Naive thymus-derived CD4-positive, alpha-beta T cell (primary cell): ENCODE measurements around the gene MUCL3. TPM values are rescaled to one million over a fixed set of nuclear protein-coding genes. Genes with fewer than 3 reads are reported as not detected.
"Not testable (repeated sequence)": the region's sequence is repeated elsewhere in the genome, so short reads cannot be mapped to it uniquely, and the experiment has no call there.

Source experiments
- ATAC-seq: fragments of 150-1000 bp; cut with Tn5 transposase; 2 replicates; pipeline ENCODE4 v1.10.0; 2021; ENCODE audit warnings: mild to moderate bottlenecking, moderate library complexity
- CTCF ChIA-PET: fragments of 350-600 bp; sonication (Branson Sonifier 250); formaldehyde crosslinking; loops from one replicate; lab custom pipeline; 2021; ENCODE audit warnings: antibody characterized with exemption; lab: Charles Lee
- POLR2A ChIA-PET: fragments of 350-600 bp; sonication (Branson Sonifier 250); formaldehyde crosslinking; loops from one replicate; lab custom pipeline; 2021; ENCODE audit warnings: antibody characterized with exemption, inconsistent platforms; lab: Charles Lee
- DNase-seq, 9 donors: peaks; one replicate each; pipeline versions ENCODE4 v3.0.0 to v3.0.0-alpha.2; 2020 to 2022; ENCODE audit warnings: mixed read lengths in 1 of 9
- H3K27ac ChIP-seq: one replicate; pipeline ENCODE4 v1.7.0; 2013; ENCODE audit warnings: mild to moderate bottlenecking, low read depth, low read length, moderate library complexity
- H3K27me3 ChIP-seq, 2 donors: one replicate each; pipeline ENCODE4 v1.7.0; 2013; ENCODE audit warnings: low read length in 2 of 2, mild to moderate bottlenecking in 2 of 2, moderate library complexity in 2 of 2; ENCODE audit not compliant: control insufficient read depth in 2 of 2, insufficient read depth in 2 of 2
- H3K36me3 ChIP-seq, 3 experiments: 1 replicate in 2 of 3; 2 replicates in 1 of 3; pipeline ENCODE4 v1.7.0; 2013; ENCODE audit warnings: low read length in 3 of 3, mild to moderate bottlenecking in 3 of 3, moderate library complexity in 1 of 3; ENCODE audit not compliant: insufficient read depth in 3 of 3, control insufficient read depth in 2 of 3
- H3K4me1 ChIP-seq, 2 donors: one replicate each; pipeline ENCODE4 v1.7.0; 2013; ENCODE audit warnings: low read length in 2 of 2, mild to moderate bottlenecking in 2 of 2, moderate library complexity in 1 of 2; ENCODE audit not compliant: control insufficient read depth in 2 of 2, insufficient read depth in 2 of 2
- H3K4me3 ChIP-seq: 2 replicates; pipeline ENCODE4 v1.7.0; 2013; ENCODE audit warnings: mild to moderate bottlenecking, low read length
- H3K9me3 ChIP-seq, 3 experiments: 1 replicate in 2 of 3; 2 replicates in 1 of 3; pipeline ENCODE4 v1.7.0; 2013; ENCODE audit warnings: low read length in 3 of 3; ENCODE audit not compliant: control insufficient read depth in 2 of 3
- H3K27ac Mint-ChIP-seq, 9 donors: one replicate each; pipeline ENCODE4 v1.8.0; 2020 to 2022; ENCODE audit warnings: mixed read lengths in 9 of 9, mild to moderate bottlenecking in 8 of 9, moderate library complexity in 5 of 9, inconsistent platforms in 2 of 9
- H3K27me3 Mint-ChIP-seq, 5 donors: one replicate each; pipeline ENCODE4 v1.8.0; 2021 to 2022; ENCODE audit warnings: mixed read lengths in 5 of 5, mild to moderate bottlenecking in 1 of 5
- H3K36me3 Mint-ChIP-seq, 5 donors: one replicate each; pipeline ENCODE4 v1.8.0; 2020 to 2022; ENCODE audit warnings: mixed read lengths in 5 of 5, mild to moderate bottlenecking in 3 of 5, inconsistent platforms in 1 of 5
- H3K4me1 Mint-ChIP-seq, 7 donors: one replicate each; pipeline ENCODE4 v1.8.0; 2020 to 2022; ENCODE audit warnings: mixed read lengths in 7 of 7, mild to moderate bottlenecking in 3 of 7, inconsistent platforms in 1 of 7
- H3K4me3 Mint-ChIP-seq, 10 donors: one replicate each; pipeline ENCODE4 v1.8.0; 2020 to 2022; ENCODE audit warnings: mild to moderate bottlenecking in 10 of 10, mixed read lengths in 10 of 10, moderate library complexity in 6 of 10, inconsistent platforms in 2 of 10
- H3K9me3 Mint-ChIP-seq, 11 donors: one replicate each; pipeline ENCODE4 v1.8.0; 2020 to 2022; ENCODE audit warnings: mixed read lengths in 11 of 11, mild to moderate bottlenecking in 4 of 11, inconsistent platforms in 1 of 11, moderate library complexity in 1 of 11
- intact Hi-C, 2 donors: fragments of 100-400 bp; cut with micrococcal nuclease; formaldehyde crosslinking; loops; one replicate each; pipeline ENCODE4 v1.15.1; 2023
- polyA plus RNA-seq, 2 donors: library from polyadenylated mRNA; unstranded; fragments of 300-500 nt; fragmentation: Illumina TruSeq; gene quantifications; one replicate each; pipeline ENCODE4 v1.2.3, GENCODE V29; 2021
- total RNA-seq, 6 experiments: library from RNA in 5 of 6; stranded (reverse) in 5 of 6; gene quantifications; 1 replicate in 5 of 6; 2 replicates in 1 of 6; pipeline ENCODE4 v1.2.3 and lab custom pipeline; 2021 to 2026

Gene MUCL3
- total and polyA plus RNA-seq, 7 experiments from 2014 or later = not detected

DNA sequence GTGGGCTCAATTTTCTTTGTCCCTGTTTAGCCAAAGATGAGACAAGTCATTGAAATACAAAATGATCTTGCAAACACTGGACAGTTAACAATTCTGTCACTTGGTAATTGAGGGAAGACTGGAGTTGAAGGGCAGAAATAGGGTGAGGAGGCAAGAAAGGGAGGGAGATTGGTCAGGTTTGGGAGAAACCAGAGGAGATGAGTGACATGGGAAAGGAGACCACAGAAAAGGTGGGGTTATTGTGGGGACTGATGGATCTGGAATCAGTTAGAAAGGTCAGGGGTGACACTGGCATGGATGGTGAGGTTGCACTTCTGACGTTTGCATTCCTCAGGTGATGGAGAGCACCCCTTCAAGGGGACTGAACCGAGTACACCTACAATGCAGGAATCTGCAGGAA lies 32.1 kb upstream of the MUCL3 start:
- ChIA-PET POLR2A (no interaction called here), CTCF (interaction anchor here (1.5 to 1.6 kb wide), 2 partner anchors 24 to 179 kb away, joined by 3 read pairs; no protein-coding TSS in a partner anchor)
- Histone ChIP-seq H3K4me1 (peaks cover 9 to 16% of the 10 kb centered on the region in 2 donors), H3K9me3 (no peaks in the 10 kb centered on the region), H3K27me3 (no peaks in the 10 kb centered on the region), H3K36me3 (peaks cover 0 to 15% (median 0%) of the 10 kb centered on the region in 3 experiments), H3K4me3 (peak overlapping the region; percentile 90), H3K27ac (peak overlapping the region; percentile 78)
- peak overlapping the region; percentile 95 to 100 (median 99) for H3K4me3 Mint-ChIP-seq
- peak overlapping the region in 7 of 9 donors; percentile 72 to 95 (median 86) for H3K27ac Mint-ChIP-seq
- peaks cover 15 to 40% (median 27%) of the 10 kb centered on the region in 7 donors for H3K4me1 Mint-ChIP-seq
- intact Hi-C loops = loop anchor here (1.0 to 5.0 kb wide), 6 partner anchors 47 to 351 kb away; partner anchors contain the start of genes MRPS18B (in 2 of the 2), PPP1R10 (in 2 of the 2), GNL1 (in 1 of the 2) and MDC1 (in 1 of the 2)
- no peak for DNase-seq
- H3K9me3 Mint-ChIP-seq = no peaks in the 10 kb centered on the region
- no peak for ATAC-seq
- H3K36me3 Mint-ChIP-seq = peaks cover 0 to 20% (median 10%) of the 10 kb centered on the region in 5 donors
- no peaks in the 10 kb centered on the region for H3K27me3 Mint-ChIP-seq

GRCh38 chr6:30910473-30910872 lies 30.3 kb upstream of the MUCL3 start:
- ChIA-PET CTCF (interaction anchor here (0.6 to 1.6 kb wide), 2 partner anchors 25 to 101 kb away, joined by 3 to 5 read pairs; no protein-coding TSS in a partner anchor), POLR2A (interaction anchor here (0.7 kb wide), 1 partner anchor 26 kb away, joined by 3 read pairs; the partner anchor contains the start of gene DDR1)
- H3K27ac Mint-ChIP-seq, H3K9me3 ChIP-seq, intact Hi-C loops, H3K9me3 Mint-ChIP-seq, H3K27me3 ChIP-seq, H3K27me3 Mint-ChIP-seq, DNase-seq, ATAC-seq, H3K4me3 ChIP-seq, H3K27ac ChIP-seq: not testable (repeated sequence)
- Mint-ChIP-seq H3K36me3 (peaks cover 0 to 20% (median 10%) of the 10 kb centered on the region in 5 donors), H3K4me3 (peak overlapping the region in 3 of 10 donors; percentile 19 to 61 (median 57)), H3K4me1 (peaks cover 26 to 54% (median 39%) of the 10 kb centered on the region in 7 donors)
- H3K36me3 ChIP-seq = peaks cover 0 to 15% (median 0%) of the 10 kb centered on the region in 3 experiments
- H3K4me1 ChIP-seq = peaks cover 20 to 25% of the 10 kb centered on the region in 2 donors

DNA sequence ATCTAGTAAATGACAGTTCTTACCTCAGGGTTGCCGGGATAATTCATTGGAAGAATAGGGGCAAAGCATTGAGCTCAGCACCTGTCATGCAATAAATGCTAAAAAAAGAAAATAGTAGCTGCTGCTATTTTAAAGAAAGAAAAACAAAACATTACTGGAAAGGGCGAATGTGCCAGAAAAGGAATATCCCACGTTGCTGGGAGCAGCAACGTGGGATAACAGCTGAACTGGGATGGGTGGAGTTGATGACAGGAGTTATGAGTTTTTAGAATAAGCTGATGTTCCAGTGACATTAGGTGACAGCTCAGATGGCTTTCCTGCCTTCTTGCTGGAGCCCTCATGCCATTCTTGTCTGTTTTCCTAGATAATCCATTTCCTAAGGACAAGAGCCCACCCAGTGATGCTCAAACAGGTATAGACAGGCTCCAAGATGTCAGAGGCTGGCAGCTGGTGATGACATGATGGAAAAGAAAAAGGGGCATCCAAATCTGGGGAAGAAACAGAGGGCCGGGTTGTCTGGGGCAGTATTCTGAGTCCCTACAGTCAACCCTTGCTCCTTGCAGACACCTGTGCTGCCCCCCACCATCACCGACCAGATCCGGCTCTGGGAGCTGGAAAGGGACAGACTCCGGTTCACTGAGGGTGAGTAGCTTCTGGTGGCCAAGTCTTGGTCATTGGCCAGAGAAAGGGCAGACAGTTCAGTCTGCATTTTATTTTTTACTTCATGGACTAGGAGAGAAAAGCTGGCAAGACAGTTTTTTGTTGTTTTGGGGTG lies 27.8 kb upstream of the MUCL3 start:
- peak overlapping the region; percentile 78 for H3K27ac ChIP-seq
- no peaks in the 10 kb centered on the region for H3K27me3 ChIP-seq
- H3K4me3 Mint-ChIP-seq = peak overlapping the region; percentile 87 to 96 (median 92)
- peaks cover 0 to 31% (median 13%) of the 10 kb centered on the region in 5 donors for H3K36me3 Mint-ChIP-seq
- ATAC-seq (no peak), DNase-seq (no peak)
- no peaks in the 10 kb centered on the region for H3K9me3 ChIP-seq
- ChIA-PET CTCF (interaction anchor here (0.5 to 4.1 kb wide), 9 partner anchors 9 to 835 kb away, joined by 3 to 28 read pairs (median 4); no protein-coding TSS in a partner anchor), POLR2A (interaction anchor here (1.2 to 2.0 kb wide), 6 partner anchors 23 to 181 kb away, joined by 3 to 9 read pairs (median 5); no protein-coding TSS in a partner anchor)
- peaks cover 0 to 30% (median 0%) of the 10 kb centered on the region in 3 experiments for H3K36me3 ChIP-seq
- intact Hi-C loops = no loop called here
- no peaks in the 10 kb centered on the region for H3K9me3 Mint-ChIP-seq
- H3K4me1 Mint-ChIP-seq = peaks cover 34 to 64% (median 52%) of the 10 kb centered on the region in 7 donors
- H3K4me3 ChIP-seq = peak overlapping the region; percentile 64
- no peaks in the 10 kb centered on the region for H3K27me3 Mint-ChIP-seq
- H3K27ac Mint-ChIP-seq = peak overlapping the region in 8 of 9 donors; percentile 39 to 88 (median 76)
- H3K4me1 ChIP-seq = peaks cover 20 to 25% of the 10 kb centered on the region in 2 donors

GRCh38 chr6:30913721-30914075 lies 27.1 kb upstream of the MUCL3 start:
- peaks cover 0 to 36% (median 0%) of the 10 kb centered on the region in 3 experiments for H3K36me3 ChIP-seq
- peaks cover 6 to 38% (median 13%) of the 10 kb centered on the region in 5 donors for H3K36me3 Mint-ChIP-seq

GRCh38 chr6:30914076-30914853 lies 26.5 kb upstream of the MUCL3 start, which contains the start of gene VARS2:
VARS2 (plus strand) TSS chr6:30914238; CDS start chr6:30914837, 599 bp downstream.
- Mint-ChIP-seq H3K9me3 (no peaks in the 10 kb centered on the region), H3K27me3 (no peaks in the 10 kb centered on the region), H3K4me3 (peak within 1 kb of the TSS; percentile 87 to 96 (median 92)), H3K4me1 (peaks cover 20 to 51% (median 40%) of the 10 kb centered on the region in 7 donors), H3K36me3 (peaks cover 9 to 42% (median 13%) of the 10 kb centered on the region in 5 donors), H3K27ac (peak within 1 kb of the TSS; percentile 81 to 93 (median 88))
- ChIA-PET CTCF (interaction anchor here (0.6 to 4.1 kb wide), 12 partner anchors 35 to 182 kb away, joined by 3 to 28 read pairs (median 3); no protein-coding TSS in a partner anchor), POLR2A (interaction anchor here (0.7 to 2.0 kb wide), 9 partner anchors 11 to 420 kb away, joined by 3 to 9 read pairs (median 5); no protein-coding TSS in a partner anchor)
- DNase-seq (peak; percentile 80 to 95 (median 86)), ATAC-seq (peak; percentile 98)
- intact Hi-C loops = loop anchor here (1.0 to 2.0 kb wide), 4 partner anchors 28 to 245 kb away; partner anchors contain the start of genes DDR1 (in 1 of the 2) and TCF19 (in 1 of the 2)
- Histone ChIP-seq H3K27me3 (no peaks in the 10 kb centered on the region), H3K4me1 (peaks cover 13 to 17% of the 10 kb centered on the region in 2 donors), H3K36me3 (peaks cover 0 to 39% (median 0%) of the 10 kb centered on the region in 3 experiments), H3K9me3 (no peaks in the 10 kb centered on the region), H3K4me3 (peak within 1 kb of the TSS; percentile 64), H3K27ac (peak within 1 kb of the TSS; percentile 78)

More at GRCh38 chr6:30913721-30914075, 27.1 kb upstream of the MUCL3 start:
- no peaks in the 10 kb centered on the region for H3K27me3 Mint-ChIP-seq
- Histone ChIP-seq H3K9me3 (no peaks in the 10 kb centered on the region), H3K27me3 (no peaks in the 10 kb centered on the region), H3K27ac (peak overlapping the region; percentile 78), H3K4me1 (peaks cover 18 to 21% of the 10 kb centered on the region in 2 donors), H3K4me3 (peak overlapping the region; percentile 64)
- CTCF ChIA-PET = interaction anchor here (0.5 to 4.1 kb wide), 12 partner anchors 10 to 279 kb away, joined by 3 to 28 read pairs (median 3); no protein-coding TSS in a partner anchor
- peaks cover 26 to 57% (median 46%) of the 10 kb centered on the region in 7 donors for H3K4me1 Mint-ChIP-seq
- ATAC-seq = no peak
- H3K27ac Mint-ChIP-seq = peak overlapping the region in 8 of 9 donors; percentile 39 to 88 (median 76)
- peak overlapping the region; percentile 87 to 96 (median 92) for H3K4me3 Mint-ChIP-seq
- POLR2A ChIA-PET = interaction anchor here (0.7 to 2.0 kb wide), 8 partner anchors 10 to 419 kb away, joined by 3 to 9 read pairs (median 4); no protein-coding TSS in a partner anchor
- no peak for DNase-seq
- intact Hi-C loops = loop anchor here (1.0 to 2.0 kb wide), 4 partner anchors 27 to 245 kb away; partner anchors contain the start of genes DDR1 (in 1 of the 2) and TCF19 (in 1 of the 2)
- no peaks in the 10 kb centered on the region for H3K9me3 Mint-ChIP-seq
